Endometrium (tissue), 2 donors: ENCODE results near the gene C22orf39.

Experiments
- FAIRE-seq: peaks from 2 replicates; lab custom pipeline; 2012; peaks lifted over from hg19 to GRCh38; lab: Jason Lieb, UNC
- donor health status: control.
- donor health status: control.

Gene C22orf39

GRCh38 chr22:19477321-19478044 lies 30.0 kb upstream of the C22orf39 start:
- FAIRE-seq, result no peak

GRCh38 chr22:19476023-19476422 lies 28.5 kb upstream of the C22orf39 start:
- FAIRE-seq, result no peak

- no peak for FAIRE-seq
Measured at GRCh38 chr22:19473578-19473977, 26.1 kb upstream of the C22orf39 start.

- no peak for FAIRE-seq
Measured at GRCh38 chr22:19472233-19472632, 24.7 kb upstream of the C22orf39 start.

- FAIRE-seq, result no peak
Measured at GRCh38 chr22:19471572-19471971, 24.1 kb upstream of the C22orf39 start.

- FAIRE-seq, result no peak
Measured at GRCh38 chr22:19470010-19470409, 22.5 kb upstream of the C22orf39 start.

- no peak for FAIRE-seq
Measured at GRCh38 chr22:19469421-19469820, 21.9 kb upstream of the C22orf39 start.

GRCh38 chr22:19467912-19468311 lies 20.4 kb upstream of the C22orf39 start:
- FAIRE-seq, result no peak

- FAIRE-seq, result no peak
Measured at GRCh38 chr22:19466848-19467752, 19.6 kb upstream of the C22orf39 start.

- no peak for FAIRE-seq
Measured at GRCh38 chr22:19466126-19466716, 18.7 kb upstream of the C22orf39 start.

- FAIRE-seq, result no peak
Measured at GRCh38 chr22:19464975-19465374, 17.5 kb upstream of the C22orf39 start.

- FAIRE-seq, result no peak
Measured at GRCh38 chr22:19464546-19464945, 17.0 kb upstream of the C22orf39 start.

- FAIRE-seq, result no peak
Measured at GRCh38 chr22:19463491-19464469, 16.3 kb upstream of the C22orf39 start.

- FAIRE-seq, result no peak
Measured at GRCh38 chr22:19463008-19463407, 15.5 kb upstream of the C22orf39 start.

- no peak for FAIRE-seq
Measured at GRCh38 chr22:19461506-19461905, 14.0 kb upstream of the C22orf39 start.

GRCh38 chr22:19460036-19460435 lies 12.5 kb upstream of the C22orf39 start:
- FAIRE-seq, result no peak

- FAIRE-seq, result no peak
Measured at GRCh38 chr22:19457828-19458428, 10.4 kb upstream of the C22orf39 start.

GRCh38 chr22:19456541-19456940 lies 9.0 kb upstream of the C22orf39 start:
- FAIRE-seq, result no peak

GRCh38 chr22:19455585-19456370 lies 8.3 kb upstream of the C22orf39 start:
- no peak for FAIRE-seq

GRCh38 chr22:19455033-19455432 lies 7.5 kb upstream of the C22orf39 start:
- FAIRE-seq, result no peak
